ENCODE results near the gene TCF4.

TCF4 gene

DNA sequence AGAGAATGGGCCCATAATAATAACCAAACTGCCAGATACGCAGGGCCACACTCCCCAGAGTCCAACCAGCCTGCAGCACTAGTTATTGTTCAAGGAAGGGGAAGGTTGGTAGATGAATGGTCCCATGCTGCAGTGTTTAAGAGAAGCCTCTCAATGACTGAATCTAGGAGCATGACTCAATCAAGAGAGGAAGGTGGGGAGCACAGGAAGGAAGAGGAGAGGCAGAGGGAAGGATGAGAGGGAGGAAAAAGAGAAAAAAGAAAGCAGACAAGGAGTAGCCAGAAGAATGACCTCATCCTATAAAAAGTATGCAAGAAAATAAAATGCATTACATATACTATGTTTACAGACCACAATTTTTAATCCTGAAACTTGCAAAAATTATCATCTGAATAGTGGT lies 174.5 kb downstream of the TCF4 start:
- no peak for TF ChIP-seq CTCF (IDR thresholded peaks at IDR 0.05; ENCODE audit: low read depth, low read length, missing control alignments)
- DNase-seq (ENCODE audit: low read depth), result no peak
- H3K4me3 ChIP-seq (ENCODE audit: low read depth, low read length), result no peak overlapping the region

GRCh38 chr18:55407774-55408535 lies 180.0 kb downstream of the TCF4 start:
- TF ChIP-seq CTCF (IDR thresholded peaks at IDR 0.05; ENCODE audit: low read depth, low read length, missing control alignments), result no peak
- H3K4me3 ChIP-seq (ENCODE audit: low read depth, low read length), result no peak overlapping the region
- no peak for DNase-seq (ENCODE audit: low read depth)

GRCh38 chr18:55407191-55407590 lies 180.8 kb downstream of the TCF4 start:
- H3K4me3 ChIP-seq (ENCODE audit: low read depth, low read length), result no peak overlapping the region
- no peak for DNase-seq (ENCODE audit: low read depth)
- no peak for TF ChIP-seq CTCF (IDR thresholded peaks at IDR 0.05; ENCODE audit: low read depth, low read length, missing control alignments)

DNA sequence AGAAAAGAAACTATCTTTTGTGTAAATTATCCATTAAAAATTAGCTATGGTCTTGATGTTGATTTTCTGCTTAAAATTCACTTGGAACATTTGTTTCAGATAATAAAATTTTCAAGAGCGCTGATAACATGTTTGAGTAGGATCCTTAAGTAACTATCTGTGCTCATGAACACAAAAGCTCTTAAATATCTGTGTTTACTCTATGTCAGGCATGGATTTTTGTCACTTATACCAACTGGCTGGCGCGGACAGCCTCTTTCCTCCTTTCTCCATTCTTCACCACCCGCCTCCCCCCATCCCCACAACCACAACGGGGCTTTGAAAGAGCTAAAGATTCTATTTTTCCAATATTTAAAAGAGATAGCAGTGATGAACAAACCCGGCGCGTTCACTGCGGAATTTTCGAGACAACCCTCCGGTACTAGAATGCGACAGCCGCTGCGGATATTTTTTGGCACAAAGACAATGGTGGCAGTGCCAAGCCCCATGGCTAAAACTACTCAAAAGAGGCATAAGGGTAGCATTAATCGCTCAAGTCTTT lies 181.5 kb downstream of the TCF4 start:
- H3K4me3 ChIP-seq (ENCODE audit: low read depth, low read length), result no peak overlapping the region
- DNase-seq (ENCODE audit: low read depth), result no peak
- TF ChIP-seq CTCF (IDR thresholded peaks at IDR 0.05; ENCODE audit: low read depth, low read length, missing control alignments), result no peak

DNA sequence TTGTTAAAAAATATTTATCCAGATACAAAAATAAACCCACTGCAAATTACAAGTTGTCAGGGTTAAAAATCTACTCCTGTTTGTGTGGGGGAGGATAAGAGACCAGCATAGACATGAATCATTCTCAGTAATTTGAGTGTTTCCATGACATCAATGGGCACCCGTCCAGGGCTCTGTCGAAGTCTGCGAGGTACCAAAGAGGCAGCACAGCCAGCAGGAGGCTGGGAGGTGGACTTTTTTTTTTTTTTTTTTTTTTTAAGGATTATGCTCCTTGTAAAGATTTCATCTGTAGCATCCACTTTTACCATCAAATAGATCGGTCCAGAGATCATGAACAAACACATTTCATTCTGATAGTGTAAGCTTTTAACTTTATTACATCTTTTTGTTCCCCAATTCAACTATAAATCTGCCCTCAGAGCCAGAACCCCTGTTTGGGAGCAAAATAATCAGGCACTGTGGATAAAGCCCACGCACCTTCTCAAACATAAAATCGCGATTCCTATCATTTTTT lies 182.0 kb downstream of the TCF4 start:
- DNase-seq (ENCODE audit: low read depth), result no peak
- no peak for TF ChIP-seq CTCF (IDR thresholded peaks at IDR 0.05; ENCODE audit: low read depth, low read length, missing control alignments)
- no peak overlapping the region for H3K4me3 ChIP-seq (ENCODE audit: low read depth, low read length)

GRCh38 chr18:55405475-55405874 lies 182.5 kb downstream of the TCF4 start:
- no peak for TF ChIP-seq CTCF (IDR thresholded peaks at IDR 0.05; ENCODE audit: low read depth, low read length, missing control alignments)
- H3K4me3 ChIP-seq (ENCODE audit: low read depth, low read length), result no peak overlapping the region
- DNase-seq (ENCODE audit: low read depth), result no peak
